Astrocyte of the spinal cord (primary cell): ENCODE results near the gene MSANTD2.

Experiments
- DNase-seq: peaks from one replicate; pipeline ENCODE4 v3.0.0; 2011; ENCODE audit warnings: low read depth, low spot score
- H3K4me3 ChIP-seq: 2 replicates; pipeline ENCODE4 v1.5.1; 2011; ENCODE audit warnings: low read depth, mild to moderate bottlenecking, low read length, moderate library complexity
- in situ Hi-C: cut with HindIII; loops from 2 replicates; pipeline ENCODE4 v1.10.0; 2017; ENCODE audit warnings: low sequenced_read_pairs
- TF ChIP-seq, protein P1 (sequence below): IDR thresholded peaks from 2 replicates; pipeline ENCODE4 v1.5.1; 2012; ENCODE audit warnings: low read depth, mild to moderate bottlenecking, low read length, inconsistent platforms

The MSANTD2 gene

DNA sequence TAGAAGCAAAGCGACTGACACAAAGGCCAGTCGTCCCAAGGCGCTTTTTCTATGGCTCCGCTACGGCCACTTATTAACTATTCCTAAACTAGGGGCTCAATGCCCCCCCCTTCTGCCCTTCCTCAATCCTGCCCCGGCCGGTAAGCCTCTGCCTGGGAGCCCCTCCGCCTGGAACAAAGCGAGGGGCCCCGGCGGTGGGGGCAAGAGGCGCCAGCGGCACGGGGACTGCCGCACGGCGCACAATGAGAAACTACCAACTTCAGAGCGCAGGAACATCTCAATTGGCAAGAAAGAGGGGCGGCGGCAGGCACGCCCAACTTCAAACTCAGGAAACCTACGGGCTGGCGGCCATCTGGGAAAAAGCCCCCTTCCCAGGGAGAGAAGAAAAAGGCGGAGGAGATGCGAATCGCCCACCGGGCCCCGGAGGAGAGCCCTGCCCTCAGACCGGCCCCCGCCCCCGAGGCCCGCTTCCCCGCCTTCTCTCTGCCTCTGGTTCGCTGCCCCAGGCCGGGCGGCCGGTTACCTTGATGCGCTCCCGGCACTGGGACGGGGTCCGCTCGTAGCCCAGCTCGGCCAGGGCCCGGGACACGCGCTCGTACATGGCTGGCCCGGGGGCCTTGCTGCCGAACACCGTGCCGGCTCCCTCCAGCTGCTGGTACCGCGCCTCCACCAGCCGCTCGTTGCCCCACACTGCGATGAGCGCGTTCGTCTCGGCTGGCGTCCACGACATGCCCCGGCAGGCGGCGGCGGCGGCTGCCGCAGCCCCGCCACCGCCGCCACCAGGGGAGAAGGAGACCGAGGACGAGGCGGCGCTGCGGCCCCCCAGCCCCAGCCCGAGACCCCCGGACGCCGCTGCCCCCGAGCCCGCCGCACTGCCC lies 619 bp downstream of the MSANTD2 start:
- peak; percentile 31 for DNase-seq
- peak overlapping the region; percentile 66 for H3K4me3 ChIP-seq
- TF ChIP-seq, protein P1, sequence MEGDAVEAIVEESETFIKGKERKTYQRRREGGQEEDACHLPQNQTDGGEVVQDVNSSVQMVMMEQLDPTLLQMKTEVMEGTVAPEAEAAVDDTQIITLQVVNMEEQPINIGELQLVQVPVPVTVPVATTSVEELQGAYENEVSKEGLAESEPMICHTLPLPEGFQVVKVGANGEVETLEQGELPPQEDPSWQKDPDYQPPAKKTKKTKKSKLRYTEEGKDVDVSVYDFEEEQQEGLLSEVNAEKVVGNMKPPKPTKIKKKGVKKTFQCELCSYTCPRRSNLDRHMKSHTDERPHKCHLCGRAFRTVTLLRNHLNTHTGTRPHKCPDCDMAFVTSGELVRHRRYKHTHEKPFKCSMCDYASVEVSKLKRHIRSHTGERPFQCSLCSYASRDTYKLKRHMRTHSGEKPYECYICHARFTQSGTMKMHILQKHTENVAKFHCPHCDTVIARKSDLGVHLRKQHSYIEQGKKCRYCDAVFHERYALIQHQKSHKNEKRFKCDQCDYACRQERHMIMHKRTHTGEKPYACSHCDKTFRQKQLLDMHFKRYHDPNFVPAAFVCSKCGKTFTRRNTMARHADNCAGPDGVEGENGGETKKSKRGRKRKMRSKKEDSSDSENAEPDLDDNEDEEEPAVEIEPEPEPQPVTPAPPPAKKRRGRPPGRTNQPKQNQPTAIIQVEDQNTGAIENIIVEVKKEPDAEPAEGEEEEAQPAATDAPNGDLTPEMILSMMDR, result no peak
- in situ Hi-C loops, result no loop called here

- peak; percentile 62 for DNase-seq
- peak overlapping the region; percentile 66 for H3K4me3 ChIP-seq
- TF ChIP-seq, protein P1, result no peak
- in situ Hi-C loops, result no loop called here
Measured at GRCh38 chr11:124798991-124799347, 1.2 kb downstream of the MSANTD2 start.

DNA sequence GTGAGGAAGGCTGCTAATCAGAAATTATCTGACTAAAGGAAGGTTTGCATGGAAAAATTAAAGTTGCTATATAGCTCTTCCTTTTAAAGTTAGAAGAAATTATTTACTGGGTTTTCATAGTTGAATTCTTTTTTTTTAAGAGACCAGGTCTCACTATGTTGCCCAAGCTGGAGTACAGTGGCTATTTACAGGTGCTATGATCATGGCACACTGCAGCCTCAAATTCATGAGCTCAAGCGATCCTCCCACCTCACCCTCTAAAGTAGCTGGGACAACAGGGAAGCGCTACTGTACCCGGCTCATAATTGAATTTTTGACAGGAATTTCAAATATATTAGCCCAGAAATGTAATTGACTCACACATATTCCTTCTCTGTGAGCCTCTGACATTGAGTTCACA lies 3.9 kb downstream of the MSANTD2 start:
- TF ChIP-seq, protein P1, result no peak
- H3K4me3 ChIP-seq, result no peak overlapping the region
- DNase-seq, result no peak
- in situ Hi-C loops, result no loop called here

DNA sequence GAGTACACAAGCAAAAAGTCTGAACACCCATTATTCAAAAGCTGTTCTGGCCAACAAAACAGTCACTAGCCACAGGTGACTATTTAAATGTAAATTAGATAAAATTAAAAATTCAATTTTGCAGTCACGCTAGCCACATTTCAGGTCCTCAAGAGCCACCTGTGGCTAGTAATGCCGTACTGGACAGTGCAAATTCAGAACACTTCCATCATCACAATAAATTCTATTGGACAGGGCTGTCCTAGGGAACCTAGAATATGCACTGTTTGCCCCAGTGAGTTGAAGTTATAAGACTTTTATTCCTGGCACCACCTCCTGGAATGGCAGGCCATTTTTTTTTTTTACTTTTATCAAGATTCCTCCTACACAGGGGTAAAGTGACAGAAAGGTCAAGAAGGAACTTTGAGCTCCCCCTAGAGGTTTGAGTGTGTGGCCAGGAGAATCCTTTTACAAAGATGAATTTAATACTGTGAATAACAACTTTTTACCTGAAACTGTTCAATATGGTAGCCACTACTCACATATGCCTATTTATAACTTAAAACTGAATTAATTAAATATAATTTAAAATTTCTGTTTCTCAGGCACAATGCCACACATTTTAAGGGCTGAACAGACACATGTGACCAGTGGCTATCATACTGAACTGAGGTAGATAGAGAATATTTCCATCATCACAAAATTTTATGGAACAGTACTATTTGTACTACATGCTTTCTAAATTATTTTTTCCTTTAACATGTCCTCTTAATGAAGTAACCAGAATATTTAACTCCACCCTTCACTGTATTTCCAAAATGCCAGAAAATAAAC lies 6.5 kb downstream of the MSANTD2 start:
- peak; percentile 43 for DNase-seq
- H3K4me3 ChIP-seq, result no peak overlapping the region
- in situ Hi-C loops, result no loop called here
- TF ChIP-seq, protein P1, result peak; percentile 77

- DNase-seq, result no peak
- in situ Hi-C loops, result no loop called here
- TF ChIP-seq, protein P1, result no peak
- H3K4me3 ChIP-seq, result no peak overlapping the region
Measured at GRCh38 chr11:124791626-124792341, 8.4 kb downstream of the MSANTD2 start.

DNA sequence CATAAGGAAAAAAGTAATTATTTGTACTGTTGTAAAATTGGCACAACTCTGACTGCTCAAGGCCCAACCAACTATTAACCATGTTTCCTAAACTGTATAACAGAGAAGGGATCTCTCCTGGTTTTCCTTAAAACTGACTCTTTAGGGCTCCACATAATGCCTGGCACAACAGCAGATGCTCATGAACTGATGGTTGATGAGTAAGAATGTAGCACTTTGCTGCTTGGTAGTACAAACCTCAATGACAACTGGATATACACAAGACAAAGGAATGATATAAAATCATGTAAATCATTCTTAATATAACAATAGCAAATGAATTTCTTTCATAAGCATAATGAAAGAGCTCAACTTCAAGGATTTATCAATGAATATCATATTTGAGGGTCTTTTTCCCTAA lies 11.7 kb downstream of the MSANTD2 start:
- no peak overlapping the region for H3K4me3 ChIP-seq
- TF ChIP-seq, protein P1, result no peak
- in situ Hi-C loops, result no loop called here
- no peak for DNase-seq
